SK-N-SH (cell line): ENCODE measurements around the gene ARHGEF37.
"Not testable (repeated sequence)": the region's sequence is repeated elsewhere in the genome, so short reads cannot be mapped to it uniquely, and the experiment has no call there.

ENCODE experiments used
- CTCF ChIP-seq: fragments of 200-600 bp; sonication (generic); IDR thresholded peaks from 2 replicates; pipeline ENCODE4 v1.6.1; 2017; ENCODE audit warnings: antibody characterized with exemption, mild to moderate bottlenecking, moderate library complexity
- EZH2phosphoT487 ChIP-seq: fragments of 200-600 bp; sonication (generic); IDR thresholded peaks from 2 replicates; pipeline ENCODE4 v1.6.1; 2017; ENCODE audit warnings: low read depth, mixed run types, mild to moderate bottlenecking, antibody characterized with exemption, moderate library complexity, borderline replicate concordance
- GABPA ChIP-seq: IDR thresholded peaks from 2 replicates; pipeline ENCODE4 v1.4.0; 2012; ENCODE audit warnings: low read depth, mild to moderate bottlenecking
- NRF1 ChIP-seq: IDR thresholded peaks from 2 replicates; pipeline ENCODE4 v1.6.1; 2012; ENCODE audit warnings: low read depth, mild to moderate bottlenecking, low read length
- POLR2AphosphoS5 ChIP-seq: IDR thresholded peaks from 2 replicates; pipeline ENCODE4 v1.6.1; 2012; ENCODE audit warnings: low read depth, low read length
- REST ChIP-seq: IDR thresholded peaks from 2 replicates; pipeline ENCODE4 v1.6.1; 2012; ENCODE audit warnings: mild to moderate bottlenecking, low read depth, low read length, moderate library complexity
- RFX5 ChIP-seq: IDR thresholded peaks from 2 replicates; pipeline ENCODE4 v1.6.1; 2012; ENCODE audit warnings: mild to moderate bottlenecking, improper control_type of control experiment, low read length
- SMC3 ChIP-seq: IDR thresholded peaks from 2 replicates; pipeline ENCODE4 v1.6.1; 2012; ENCODE audit warnings: low read depth, low read length, improper control_type of control experiment
- YY1 ChIP-seq: IDR thresholded peaks from 2 replicates; pipeline ENCODE4 v1.4.0; 2012; ENCODE audit warnings: low read depth, mild to moderate bottlenecking

GRCh38 chr5:149648464-149649393 is 67.4 kb downstream of the ARHGEF37 start:
- TF ChIP-seq CTCF, EZH2phosphoT487, POLR2AphosphoS5, REST, NRF1, YY1, RFX5, SMC3, GABPA: not testable (repeated sequence)
